Measurements from ENCODE around the gene SCAMP4. TPM values are rescaled to one million over a fixed set of nuclear protein-coding genes. Genes with fewer than 3 reads are reported as not detected.
A peak's percentile ranks its signal among the peaks of the same experiment; 100 is the strongest.

Gene SCAMP4
- total and polyA plus RNA-seq, 9 of the 15 experiments (the other 6 are each of a cell fraction or from before 2014, with no cell fraction given): 0.81 to 45.9 (median 12.8) TPM

DNA sequence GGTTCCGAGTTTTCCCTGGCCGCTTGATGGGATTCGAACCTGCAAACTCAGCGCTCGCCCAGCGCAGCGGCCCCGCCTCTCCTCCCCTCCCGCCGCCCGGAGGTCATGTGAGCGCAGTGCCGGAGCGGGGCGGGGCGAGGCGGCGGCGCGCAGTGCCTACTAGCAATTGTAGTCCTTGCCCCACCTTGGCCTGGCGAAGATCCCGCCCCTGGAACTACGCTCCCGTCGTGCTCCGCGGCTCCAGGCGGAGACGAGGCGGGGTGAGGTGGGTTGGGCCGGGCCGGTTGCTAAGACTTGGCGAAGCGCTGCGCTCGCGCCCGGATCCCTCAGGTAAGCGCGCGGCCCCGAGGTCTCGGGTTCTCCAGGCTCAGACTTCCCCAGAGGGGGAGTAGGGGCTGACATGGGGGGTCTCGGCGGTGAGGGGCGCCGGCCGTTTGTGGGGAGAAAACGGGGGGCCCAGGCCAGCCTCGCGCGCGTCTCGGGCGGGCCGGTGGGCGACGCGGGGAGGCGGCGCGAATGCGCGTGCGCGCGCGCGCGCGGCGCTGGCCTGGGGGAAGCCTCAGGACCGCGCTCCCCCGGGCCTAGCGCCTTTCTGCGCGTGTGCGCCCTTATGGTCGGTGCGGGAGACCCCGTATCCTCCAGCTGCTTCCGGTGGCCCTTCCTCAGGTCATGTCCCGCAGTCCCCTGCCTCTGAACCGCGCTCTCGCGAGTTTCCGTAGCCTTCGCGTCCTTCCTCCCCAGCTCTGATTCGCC is at the start of gene SCAMP4, which contains the start of gene ADAT3 (continued):
- TF ChIP-seq KDM4B (IDR thresholded peaks at IDR 0.05; ENCODE audit: borderline replicate concordance in 2 of 2, low read depth in 1 of 2) (peak in 1 of 2 experiments; percentile 97; a peak in 2 of 4 replicates), ZBED1 (IDR thresholded peaks at IDR 0.05) (no peak), ZBTB49 (CRISPR knock-in tag; IDR thresholded peaks at IDR 0.05; ENCODE audit: borderline replicate concordance) (no peak), MTA2 (IDR thresholded peaks at IDR 0.05; ENCODE audit: low read depth) (peak; percentile 66; the same call in 1 of the 2 replicates), KDM1A (IDR thresholded peaks at IDR 0.05) (no peak), GTF2B (IDR thresholded peaks at IDR 0.05; ENCODE audit: extremely low read depth, insufficient read length) (no peak), SOX6 (IDR thresholded peaks at IDR 0.05) (no peak; the same call in 1 of the 2 replicates)
- TF ChIP-seq, protein P1, sequence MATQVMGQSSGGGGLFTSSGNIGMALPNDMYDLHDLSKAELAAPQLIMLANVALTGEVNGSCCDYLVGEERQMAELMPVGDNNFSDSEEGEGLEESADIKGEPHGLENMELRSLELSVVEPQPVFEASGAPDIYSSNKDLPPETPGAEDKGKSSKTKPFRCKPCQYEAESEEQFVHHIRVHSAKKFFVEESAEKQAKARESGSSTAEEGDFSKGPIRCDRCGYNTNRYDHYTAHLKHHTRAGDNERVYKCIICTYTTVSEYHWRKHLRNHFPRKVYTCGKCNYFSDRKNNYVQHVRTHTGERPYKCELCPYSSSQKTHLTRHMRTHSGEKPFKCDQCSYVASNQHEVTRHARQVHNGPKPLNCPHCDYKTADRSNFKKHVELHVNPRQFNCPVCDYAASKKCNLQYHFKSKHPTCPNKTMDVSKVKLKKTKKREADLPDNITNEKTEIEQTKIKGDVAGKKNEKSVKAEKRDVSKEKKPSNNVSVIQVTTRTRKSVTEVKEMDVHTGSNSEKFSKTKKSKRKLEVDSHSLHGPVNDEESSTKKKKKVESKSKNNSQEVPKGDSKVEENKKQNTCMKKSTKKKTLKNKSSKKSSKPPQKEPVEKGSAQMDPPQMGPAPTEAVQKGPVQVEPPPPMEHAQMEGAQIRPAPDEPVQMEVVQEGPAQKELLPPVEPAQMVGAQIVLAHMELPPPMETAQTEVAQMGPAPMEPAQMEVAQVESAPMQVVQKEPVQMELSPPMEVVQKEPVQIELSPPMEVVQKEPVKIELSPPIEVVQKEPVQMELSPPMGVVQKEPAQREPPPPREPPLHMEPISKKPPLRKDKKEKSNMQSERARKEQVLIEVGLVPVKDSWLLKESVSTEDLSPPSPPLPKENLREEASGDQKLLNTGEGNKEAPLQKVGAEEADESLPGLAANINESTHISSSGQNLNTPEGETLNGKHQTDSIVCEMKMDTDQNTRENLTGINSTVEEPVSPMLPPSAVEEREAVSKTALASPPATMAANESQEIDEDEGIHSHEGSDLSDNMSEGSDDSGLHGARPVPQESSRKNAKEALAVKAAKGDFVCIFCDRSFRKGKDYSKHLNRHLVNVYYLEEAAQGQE (IDR thresholded peaks at IDR 0.05; ENCODE audit: borderline replicate concordance): peak; percentile 54
- TF ChIP-seq, protein P1 (CRISPR knock-in tag; IDR thresholded peaks at IDR 0.05; ENCODE audit: low read depth): no peak
- TF ChIP-seq, protein P2, sequence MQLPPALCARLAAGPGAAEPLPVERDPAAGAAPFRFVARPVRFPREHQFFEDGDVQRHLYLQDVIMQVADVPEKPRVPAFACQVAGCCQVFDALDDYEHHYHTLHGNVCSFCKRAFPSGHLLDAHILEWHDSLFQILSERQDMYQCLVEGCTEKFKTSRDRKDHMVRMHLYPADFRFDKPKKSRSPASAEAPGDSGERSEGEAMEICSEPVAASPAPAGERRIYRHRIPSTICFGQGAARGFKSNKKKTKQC (CRISPR knock-in tag; IDR thresholded peaks at IDR 0.05): peak; percentile 40; the same call in 1 of the 2 replicates
- TF ChIP-seq, protein P3, sequence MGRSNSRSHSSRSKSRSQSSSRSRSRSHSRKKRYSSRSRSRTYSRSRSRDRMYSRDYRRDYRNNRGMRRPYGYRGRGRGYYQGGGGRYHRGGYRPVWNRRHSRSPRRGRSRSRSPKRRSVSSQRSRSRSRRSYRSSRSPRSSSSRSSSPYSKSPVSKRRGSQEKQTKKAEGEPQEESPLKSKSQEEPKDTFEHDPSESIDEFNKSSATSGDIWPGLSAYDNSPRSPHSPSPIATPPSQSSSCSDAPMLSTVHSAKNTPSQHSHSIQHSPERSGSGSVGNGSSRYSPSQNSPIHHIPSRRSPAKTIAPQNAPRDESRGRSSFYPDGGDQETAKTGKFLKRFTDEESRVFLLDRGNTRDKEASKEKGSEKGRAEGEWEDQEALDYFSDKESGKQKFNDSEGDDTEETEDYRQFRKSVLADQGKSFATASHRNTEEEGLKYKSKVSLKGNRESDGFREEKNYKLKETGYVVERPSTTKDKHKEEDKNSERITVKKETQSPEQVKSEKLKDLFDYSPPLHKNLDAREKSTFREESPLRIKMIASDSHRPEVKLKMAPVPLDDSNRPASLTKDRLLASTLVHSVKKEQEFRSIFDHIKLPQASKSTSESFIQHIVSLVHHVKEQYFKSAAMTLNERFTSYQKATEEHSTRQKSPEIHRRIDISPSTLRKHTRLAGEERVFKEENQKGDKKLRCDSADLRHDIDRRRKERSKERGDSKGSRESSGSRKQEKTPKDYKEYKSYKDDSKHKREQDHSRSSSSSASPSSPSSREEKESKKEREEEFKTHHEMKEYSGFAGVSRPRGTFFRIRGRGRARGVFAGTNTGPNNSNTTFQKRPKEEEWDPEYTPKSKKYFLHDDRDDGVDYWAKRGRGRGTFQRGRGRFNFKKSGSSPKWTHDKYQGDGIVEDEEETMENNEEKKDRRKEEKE (IDR thresholded peaks at IDR 0.05; ENCODE audit: borderline replicate concordance in 1 of 2, control insufficient read depth in 1 of 2, low read depth in 2 of 2, low read length in 1 of 2): peak in 1 of 2 experiments; percentile 87; a peak in 2 of 4 replicates

Data from K562 (cell line).